Hematopoietic multipotent progenitor cell treated with erythropoietin and hydrocortisone succinate and interleukin-3 and kit ligand, for 4 days (in vitro differentiated cells): ENCODE measurements around the gene HSPA6.
"Not testable (repeated sequence)": the region's sequence is repeated elsewhere in the genome, so short reads cannot be mapped to it uniquely, and the experiment has no call there.

Experiments
- DNase-seq: peaks from one replicate; pipeline ENCODE4 v3.0.0-alpha.2; 2015

HSPA6 gene

GRCh38 chr1:161505686-161506085, 18.7 kb upstream of the HSPA6 start:
- no peak for DNase-seq

GRCh38 chr1:161506336-161507223, 17.8 kb upstream of the HSPA6 start:
- peak; percentile 80 for DNase-seq

GRCh38 chr1:161510477-161510876, 13.9 kb upstream of the HSPA6 start:
- no peak for DNase-seq

- peak; percentile 89 for DNase-seq
These were observed 13.2 kb upstream of the HSPA6 start for GRCh38 chr1:161511018-161511755.

- no peak for DNase-seq
These were observed 12.6 kb upstream of the HSPA6 start for GRCh38 chr1:161511756-161512060.

GRCh38 chr1:161512636-161513447, 11.5 kb upstream of the HSPA6 start:
- DNase-seq: not testable (repeated sequence)

GRCh38 chr1:161513448-161513780, 10.9 kb upstream of the HSPA6 start:
- not testable (repeated sequence) for DNase-seq

- not testable (repeated sequence) for DNase-seq
These were observed 10.4 kb upstream of the HSPA6 start for GRCh38 chr1:161513953-161514352.

GRCh38 chr1:161523041-161523816, 1.1 kb upstream of the HSPA6 start:
- not testable (repeated sequence) for DNase-seq

GRCh38 chr1:161524742-161525291, 477 bp downstream of the HSPA6 start:
- DNase-seq: peak; percentile 13

GRCh38 chr1:161525321-161525720, 981 bp downstream of the HSPA6 start:
- not testable (repeated sequence) for DNase-seq

GRCh38 chr1:161525918-161526317, 1.6 kb downstream of the HSPA6 start:
- not testable (repeated sequence) for DNase-seq

- peak; percentile 73 for DNase-seq
These were observed 4.2 kb downstream of the HSPA6 start for GRCh38 chr1:161528550-161528949.

- peak; percentile 69 for DNase-seq
These were observed 5.2 kb downstream of the HSPA6 start for GRCh38 chr1:161529463-161530104.

- DNase-seq: peak; percentile 85
These were observed 5.8 kb downstream of the HSPA6 start for GRCh38 chr1:161530158-161530557.

- peak; percentile 98 for DNase-seq
These were observed 6.6 kb downstream of the HSPA6 start for GRCh38 chr1:161530671-161531641.

- DNase-seq: no peak
These were observed 7.8 kb downstream of the HSPA6 start for GRCh38 chr1:161531986-161532643.

- not testable (repeated sequence) for DNase-seq
These were observed 8.6 kb downstream of the HSPA6 start for GRCh38 chr1:161532644-161533567.
